ENCODE data around the gene ZFP57. TPM values are rescaled to one million over a fixed set of nuclear protein-coding genes. Genes with fewer than 3 reads are reported as not detected.

Gene ZFP57
- total and polyA plus RNA-seq, 2 of the 13 experiments (the other 11 are each of a cell fraction or from before 2014, with no cell fraction given): not detected

- TF ChIP-seq RAD21 (CRISPR knock-in tag; IDR thresholded peaks at IDR 0.05) (0 out of 2 replicates have a peak, but pooled peaks have one; percentile 39), ARID4A (CRISPR knock-in tag; IDR thresholded peaks at IDR 0.05; ENCODE audit: borderline replicate concordance) (peak; percentile 26; the same call in 1 of the 2 replicates), ZNF263 (CRISPR knock-in tag; IDR thresholded peaks at IDR 0.05) (0 out of 2 replicates have a peak, but pooled peaks have one; percentile 55), MYC (CRISPR knock-in tag; IDR thresholded peaks at IDR 0.05; ENCODE audit: borderline replicate concordance) (peak; percentile 66; the same call in 1 of the 2 replicates), SPEN (CRISPR knock-in tag; IDR thresholded peaks at IDR 0.05; ENCODE audit: low read depth) (no peak), KIAA2018 (CRISPR knock-in tag; IDR thresholded peaks at IDR 0.05; ENCODE audit: borderline replicate concordance) (no peak), GTF3A (CRISPR knock-in tag; conservative IDR thresholded peaks at IDR 0.05) (0 out of 2 replicates have a peak, but pooled peaks have one; percentile 78), ZNF746 (CRISPR knock-in tag; IDR thresholded peaks at IDR 0.05) (no peak)
- TF ChIP-seq, protein P1, sequence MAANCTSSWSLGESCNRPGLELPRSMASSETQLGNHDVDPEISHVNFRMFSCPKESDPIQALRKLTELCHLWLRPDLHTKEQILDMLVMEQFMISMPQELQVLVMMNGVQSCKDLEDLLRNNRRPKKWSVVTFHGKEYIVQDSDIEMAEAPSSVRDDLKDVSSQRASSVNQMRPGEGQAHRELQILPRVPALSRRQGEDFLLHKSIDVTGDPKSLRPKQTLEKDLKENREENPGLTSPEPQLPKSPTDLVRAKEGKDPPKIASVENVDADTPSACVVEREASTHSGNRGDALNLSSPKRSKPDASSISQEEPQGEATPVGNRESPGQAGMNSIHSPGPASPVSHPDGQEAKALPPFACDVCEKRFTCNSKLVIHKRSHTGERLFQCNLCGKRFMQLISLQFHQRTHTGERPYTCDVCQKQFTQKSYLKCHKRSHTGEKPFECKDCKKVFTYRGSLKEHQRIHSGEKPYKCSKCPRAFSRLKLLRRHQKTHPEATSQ (CRISPR knock-in tag; IDR thresholded peaks at IDR 0.05; ENCODE audit: borderline replicate concordance): no peak
Measured at GRCh38 chr6:29628419-29629281, 52.3 kb downstream of the ZFP57 start (continued).
